ENCODE results near the gene RINL.
"Not testable (repeated sequence)": the region's sequence is repeated elsewhere in the genome, so short reads cannot be mapped to it uniquely, and the experiment has no call there.

The RINL gene

DNA sequence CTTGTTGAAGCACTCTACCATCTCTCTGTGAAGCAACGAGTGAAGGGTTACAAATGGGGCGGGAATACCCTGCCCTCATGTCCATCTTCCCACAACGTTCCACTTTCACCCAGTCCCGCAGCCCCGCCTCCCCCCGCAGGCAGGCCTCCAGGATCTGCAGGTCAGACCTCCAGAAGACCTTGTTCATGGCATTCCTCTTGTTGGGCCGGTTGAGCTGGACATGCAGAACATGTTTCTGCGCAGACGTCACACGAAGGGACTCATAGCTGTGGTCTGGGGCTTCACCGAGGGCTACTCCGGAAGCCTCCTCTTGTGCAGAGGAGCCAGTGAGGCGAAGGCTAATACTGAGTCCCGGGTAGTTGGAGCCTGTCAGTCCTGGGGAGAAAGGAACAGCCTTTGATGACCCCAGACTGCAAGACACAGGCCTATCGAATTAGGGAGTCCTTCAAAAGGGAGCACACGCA is 46.9 kb downstream of the RINL start:
- TF ChIP-seq, protein P1, sequence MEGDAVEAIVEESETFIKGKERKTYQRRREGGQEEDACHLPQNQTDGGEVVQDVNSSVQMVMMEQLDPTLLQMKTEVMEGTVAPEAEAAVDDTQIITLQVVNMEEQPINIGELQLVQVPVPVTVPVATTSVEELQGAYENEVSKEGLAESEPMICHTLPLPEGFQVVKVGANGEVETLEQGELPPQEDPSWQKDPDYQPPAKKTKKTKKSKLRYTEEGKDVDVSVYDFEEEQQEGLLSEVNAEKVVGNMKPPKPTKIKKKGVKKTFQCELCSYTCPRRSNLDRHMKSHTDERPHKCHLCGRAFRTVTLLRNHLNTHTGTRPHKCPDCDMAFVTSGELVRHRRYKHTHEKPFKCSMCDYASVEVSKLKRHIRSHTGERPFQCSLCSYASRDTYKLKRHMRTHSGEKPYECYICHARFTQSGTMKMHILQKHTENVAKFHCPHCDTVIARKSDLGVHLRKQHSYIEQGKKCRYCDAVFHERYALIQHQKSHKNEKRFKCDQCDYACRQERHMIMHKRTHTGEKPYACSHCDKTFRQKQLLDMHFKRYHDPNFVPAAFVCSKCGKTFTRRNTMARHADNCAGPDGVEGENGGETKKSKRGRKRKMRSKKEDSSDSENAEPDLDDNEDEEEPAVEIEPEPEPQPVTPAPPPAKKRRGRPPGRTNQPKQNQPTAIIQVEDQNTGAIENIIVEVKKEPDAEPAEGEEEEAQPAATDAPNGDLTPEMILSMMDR (IDR thresholded peaks at IDR 0.05; ENCODE audit: low read length) = no peak
- TF ChIP-seq EZH2 (IDR thresholded peaks at IDR 0.05; ENCODE audit: borderline replicate concordance, low read length) = no peak
- Histone ChIP-seq H3F3A (ENCODE audit: insufficient read depth, low read length) (peaks cover 4% of the 10 kb centered on the region; the same call in 1 of the 2 replicates), H3K27ac (ENCODE audit: low read depth, low read length, poor library complexity, severe bottlenecking) (peak overlapping the region; percentile 69), H3K79me2 (ENCODE audit: insufficient read depth, low read length) (no peaks in the 10 kb centered on the region), H3K9ac (ENCODE audit: low read length) (peak overlapping the region; percentile 92), H4K20me1 (ENCODE audit: insufficient read depth, low read length) (no peaks in the 10 kb centered on the region), H3K4me1 (ENCODE audit: insufficient read depth, low read length, severe bottlenecking) (peaks cover 23% of the 10 kb centered on the region), H3K9me3 (ENCODE audit: low read length) (no peaks in the 10 kb centered on the region), H3K27me3 (ENCODE audit: insufficient read depth, low read length) (no peaks in the 10 kb centered on the region), H3K9me2 (ENCODE audit: low read depth, low read length) (no peaks in the 10 kb centered on the region), H3K4me3 (ENCODE audit: low read depth, low read length, poor library complexity, severe bottlenecking) (peak overlapping the region; percentile 80), H3K4me2 (ENCODE audit: low read length) (peak overlapping the region; percentile 89), H3K36me3 (ENCODE audit: insufficient read depth, low read length) (peaks cover 41% of the 10 kb centered on the region), H2AFZ (ENCODE audit: low read length) (no peak overlapping the region)

DNA sequence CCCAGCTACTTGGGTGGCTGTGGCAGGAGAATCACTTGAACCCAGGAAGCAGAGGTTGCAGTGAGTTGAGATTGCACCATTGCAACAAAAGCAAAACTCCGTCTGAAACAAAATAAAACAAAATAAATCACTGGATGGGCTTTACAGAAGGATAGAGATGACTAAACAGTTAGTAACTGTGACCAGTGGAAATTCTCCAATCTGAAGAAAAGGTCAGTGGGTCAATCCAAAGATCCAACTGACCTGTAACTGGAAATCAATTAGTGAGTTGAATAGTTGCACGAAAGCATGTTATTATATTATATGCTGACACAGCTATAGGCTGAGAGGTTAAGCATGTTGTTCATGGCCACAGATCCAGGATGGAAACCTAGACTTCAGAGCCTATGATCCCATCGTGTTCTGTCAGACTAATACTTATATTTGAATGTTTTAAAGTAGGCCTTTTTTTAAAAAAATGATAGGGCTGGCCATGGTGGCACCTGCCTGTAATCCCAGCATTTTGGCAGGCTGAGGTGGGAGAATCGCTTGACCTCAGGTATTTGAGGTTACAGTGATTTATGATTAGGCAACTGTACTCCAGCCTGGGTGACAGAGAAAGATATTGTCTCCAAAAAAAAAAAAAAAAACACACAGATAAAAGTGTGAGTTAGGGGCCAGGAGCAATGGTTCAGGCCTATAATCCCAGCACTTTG is 47.9 kb downstream of the RINL start:
- Histone ChIP-seq H3K9me3 (ENCODE audit: low read length) (no peaks in the 10 kb centered on the region), H3K79me2 (ENCODE audit: insufficient read depth, low read length) (no peaks in the 10 kb centered on the region), H3K9me2 (ENCODE audit: low read depth, low read length) (no peaks in the 10 kb centered on the region), H3F3A (ENCODE audit: insufficient read depth, low read length) (no peaks in the 10 kb centered on the region), H3K4me3 (ENCODE audit: low read depth, low read length, poor library complexity, severe bottlenecking) (peak overlapping the region; percentile 80), H3K4me2 (ENCODE audit: low read length) (peak overlapping the region; percentile 89), H3K27me3 (ENCODE audit: insufficient read depth, low read length) (no peaks in the 10 kb centered on the region), H3K4me1 (ENCODE audit: insufficient read depth, low read length, severe bottlenecking) (peaks cover 23% of the 10 kb centered on the region), H4K20me1 (ENCODE audit: insufficient read depth, low read length) (no peaks in the 10 kb centered on the region), H3K9ac (ENCODE audit: low read length) (peak overlapping the region; percentile 92; the same call in 1 of the 2 replicates), H2AFZ (ENCODE audit: low read length) (no peak overlapping the region), H3K36me3 (ENCODE audit: insufficient read depth, low read length) (peaks cover 35% of the 10 kb centered on the region), H3K27ac (ENCODE audit: low read depth, low read length, poor library complexity, severe bottlenecking) (no peak overlapping the region)
- TF ChIP-seq, protein P1 (IDR thresholded peaks at IDR 0.05; ENCODE audit: low read length) = no peak
- no peak for TF ChIP-seq EZH2 (IDR thresholded peaks at IDR 0.05; ENCODE audit: borderline replicate concordance, low read length)

DNA sequence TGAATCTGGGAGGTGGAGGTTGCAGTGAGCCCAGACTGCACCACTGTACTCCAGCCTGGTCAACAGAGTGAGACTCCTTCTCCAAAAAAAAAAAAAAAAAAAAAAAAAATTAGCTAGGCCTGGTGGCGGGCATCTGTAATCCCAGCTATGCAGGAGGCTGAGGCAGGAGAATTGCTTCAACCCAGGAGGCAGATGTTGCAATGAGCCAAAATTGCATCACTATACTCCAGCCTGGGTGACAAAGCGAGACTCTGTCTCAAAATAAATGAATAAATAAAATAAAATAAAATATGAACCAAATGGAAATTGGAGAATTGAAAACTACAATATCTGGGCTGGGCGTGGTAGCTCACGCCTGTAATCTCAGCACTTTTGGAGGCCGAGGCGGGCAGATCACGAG is 48.9 kb downstream of the RINL start:
- not testable (repeated sequence) for H3K9ac ChIP-seq (ENCODE audit: low read length); H3K9me3 ChIP-seq (ENCODE audit: low read length); H2AFZ ChIP-seq (ENCODE audit: low read length); H3K27me3 ChIP-seq (ENCODE audit: insufficient read depth, low read length); H3F3A ChIP-seq (ENCODE audit: insufficient read depth, low read length); H3K4me3 ChIP-seq (ENCODE audit: low read depth, low read length, poor library complexity, severe bottlenecking); H3K9me2 ChIP-seq (ENCODE audit: low read depth, low read length); H3K27ac ChIP-seq (ENCODE audit: low read depth, low read length, poor library complexity, severe bottlenecking); H4K20me1 ChIP-seq (ENCODE audit: insufficient read depth, low read length); H3K79me2 ChIP-seq (ENCODE audit: insufficient read depth, low read length); H3K4me2 ChIP-seq (ENCODE audit: low read length)
- H3K4me1 ChIP-seq (ENCODE audit: insufficient read depth, low read length, severe bottlenecking) = peaks cover 23% of the 10 kb centered on the region
- peaks cover 40% of the 10 kb centered on the region for H3K36me3 ChIP-seq (ENCODE audit: insufficient read depth, low read length)

All from OCI-LY1 (cell line).